OCI-LY1 (cell line): ENCODE data around the gene BTN1A1.

Experiments used
- EZH2 ChIP-seq: fragments of 200-600 bp; sonication (generic), shearing (Covaris generic); IDR thresholded peaks from 2 replicates; pipeline ENCODE4 v1.8.0; 2017; ENCODE audit warnings: borderline replicate concordance, mixed run types, mild to moderate bottlenecking, antibody characterized with exemption, low read length, moderate library complexity, mixed read lengths
- TF ChIP-seq, protein P1 (sequence below): fragments of 200-600 bp; sonication (generic), shearing (Covaris generic); IDR thresholded peaks from 2 replicates; pipeline ENCODE4 v1.5.1; 2017; ENCODE audit warnings: mild to moderate bottlenecking, antibody characterized with exemption, low read length, moderate library complexity, mixed read lengths

DNA sequence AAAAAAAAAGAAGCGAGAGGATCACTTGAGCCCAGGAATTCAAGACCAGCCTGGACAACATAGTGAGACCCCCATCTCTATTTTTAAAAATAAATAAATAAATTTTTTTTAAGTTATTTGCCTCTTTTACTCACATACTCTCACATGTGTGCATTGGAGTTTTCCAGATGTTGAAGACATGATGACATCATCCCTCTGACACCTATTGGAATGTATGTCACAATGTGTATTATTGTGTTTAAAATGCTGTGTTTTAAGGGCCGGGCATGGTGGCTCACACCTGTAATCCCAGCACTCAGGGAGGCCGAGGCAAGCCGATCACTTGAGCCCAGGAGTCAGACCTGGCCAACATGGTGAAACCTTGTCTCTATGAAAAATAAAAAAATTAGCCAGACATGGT lies 17.8 kb upstream of the BTN1A1 start:
- TF ChIP-seq, protein P1, sequence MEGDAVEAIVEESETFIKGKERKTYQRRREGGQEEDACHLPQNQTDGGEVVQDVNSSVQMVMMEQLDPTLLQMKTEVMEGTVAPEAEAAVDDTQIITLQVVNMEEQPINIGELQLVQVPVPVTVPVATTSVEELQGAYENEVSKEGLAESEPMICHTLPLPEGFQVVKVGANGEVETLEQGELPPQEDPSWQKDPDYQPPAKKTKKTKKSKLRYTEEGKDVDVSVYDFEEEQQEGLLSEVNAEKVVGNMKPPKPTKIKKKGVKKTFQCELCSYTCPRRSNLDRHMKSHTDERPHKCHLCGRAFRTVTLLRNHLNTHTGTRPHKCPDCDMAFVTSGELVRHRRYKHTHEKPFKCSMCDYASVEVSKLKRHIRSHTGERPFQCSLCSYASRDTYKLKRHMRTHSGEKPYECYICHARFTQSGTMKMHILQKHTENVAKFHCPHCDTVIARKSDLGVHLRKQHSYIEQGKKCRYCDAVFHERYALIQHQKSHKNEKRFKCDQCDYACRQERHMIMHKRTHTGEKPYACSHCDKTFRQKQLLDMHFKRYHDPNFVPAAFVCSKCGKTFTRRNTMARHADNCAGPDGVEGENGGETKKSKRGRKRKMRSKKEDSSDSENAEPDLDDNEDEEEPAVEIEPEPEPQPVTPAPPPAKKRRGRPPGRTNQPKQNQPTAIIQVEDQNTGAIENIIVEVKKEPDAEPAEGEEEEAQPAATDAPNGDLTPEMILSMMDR, result no peak
- no peak for TF ChIP-seq EZH2
